Stimulated activated CD8-positive, alpha-beta memory T cell treated with anti-CD3 and anti-CD28 coated beads, Interleukin-15, amount 100 ng/mL, for 24 hours (primary cell): ENCODE measurements around the gene IQCC.

Experiments used
- DNase-seq: peaks from one replicate; pipeline ENCODE4 v3.0.0-alpha.2; 2020; ENCODE audit warnings: low read depth

The IQCC gene

GRCh38 chr1:32224285-32224684 lies 18.8 kb downstream of the IQCC start:
- no peak for DNase-seq

- no peak for DNase-seq
Observed at GRCh38 chr1:32228771-32229170, 23.3 kb downstream of the IQCC start.

GRCh38 chr1:32231843-32232432 lies 26.5 kb downstream of the IQCC start:
- no peak for DNase-seq

- no peak for DNase-seq
Observed at GRCh38 chr1:32232558-32233304, 27.3 kb downstream of the IQCC start.

- no peak for DNase-seq
Observed at GRCh38 chr1:32234792-32235191, 29.3 kb downstream of the IQCC start.

GRCh38 chr1:32239337-32239736 lies 33.9 kb downstream of the IQCC start:
- DNase-seq: no peak

GRCh38 chr1:32239790-32240139 lies 34.3 kb downstream of the IQCC start:
- no peak for DNase-seq

GRCh38 chr1:32240140-32240951 lies 34.9 kb downstream of the IQCC start:
- no peak for DNase-seq

- no peak for DNase-seq
Observed at GRCh38 chr1:32241001-32241763, 35.7 kb downstream of the IQCC start.

- no peak for DNase-seq
Observed at GRCh38 chr1:32242341-32242851, 36.9 kb downstream of the IQCC start.

- DNase-seq: no peak
Observed at GRCh38 chr1:32246888-32247273, 41.4 kb downstream of the IQCC start, which contains the start of gene FAM167B. Gene FAM167B (plus strand): TSS chr1:32247222. CDS start chr1:32247422, 200 bp downstream.

GRCh38 chr1:32247452-32247851 lies 42.0 kb downstream of the IQCC start:
- no peak for DNase-seq

- peak; percentile 66 for DNase-seq
Observed at GRCh38 chr1:32247983-32248889, 42.8 kb downstream of the IQCC start.

- DNase-seq: no peak
Observed at GRCh38 chr1:32249831-32250525, 44.5 kb downstream of the IQCC start.

- peak; percentile 43 for DNase-seq
Observed at GRCh38 chr1:32250893-32251716, 45.6 kb downstream of the IQCC start, which contains the start of gene LCK. Gene LCK (plus strand): TSS chr1:32251265. CDS start chr1:32274330, 23,065 bp downstream.

GRCh38 chr1:32255072-32256071 lies 49.9 kb downstream of the IQCC start:
- DNase-seq: no peak

GRCh38 chr1:32256473-32257226 lies 51.2 kb downstream of the IQCC start:
- no peak for DNase-seq

- no peak for DNase-seq
Observed at GRCh38 chr1:32257227-32257508, 51.7 kb downstream of the IQCC start.
